ENCODE data around the gene RANBP1. TPM values are rescaled to one million over a fixed set of nuclear protein-coding genes. Genes with fewer than 3 reads are reported as not detected.

The RANBP1 gene
- total and polyA plus RNA-seq, 9 of the 15 experiments (the other 6 are each of a cell fraction or from before 2014, with no cell fraction given): 162 to 2,891 (median 1,289) TPM

DNA sequence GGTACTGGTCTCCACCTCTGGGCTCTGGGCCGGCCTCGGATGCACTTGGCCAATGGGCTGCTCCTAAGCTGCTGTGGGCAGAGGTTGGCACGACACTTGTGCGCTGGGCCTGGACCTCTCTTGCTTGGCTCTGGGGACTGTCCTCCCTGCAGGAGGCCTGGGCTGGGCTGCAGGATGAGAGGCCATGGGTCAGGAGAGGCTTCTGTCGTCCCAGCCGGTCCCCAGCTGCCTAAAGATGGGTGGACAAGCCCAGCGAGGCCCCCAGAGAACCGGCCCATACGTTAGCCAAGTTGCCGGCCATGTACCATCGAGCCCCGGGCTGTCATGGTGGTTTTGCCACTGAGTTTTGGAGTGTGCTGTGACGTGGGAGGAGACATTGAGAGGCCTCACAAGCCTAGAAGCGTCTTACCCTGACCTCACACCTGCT, 36.6 kb downstream of the RANBP1 start (continued):
- TF ChIP-seq, protein P1, sequence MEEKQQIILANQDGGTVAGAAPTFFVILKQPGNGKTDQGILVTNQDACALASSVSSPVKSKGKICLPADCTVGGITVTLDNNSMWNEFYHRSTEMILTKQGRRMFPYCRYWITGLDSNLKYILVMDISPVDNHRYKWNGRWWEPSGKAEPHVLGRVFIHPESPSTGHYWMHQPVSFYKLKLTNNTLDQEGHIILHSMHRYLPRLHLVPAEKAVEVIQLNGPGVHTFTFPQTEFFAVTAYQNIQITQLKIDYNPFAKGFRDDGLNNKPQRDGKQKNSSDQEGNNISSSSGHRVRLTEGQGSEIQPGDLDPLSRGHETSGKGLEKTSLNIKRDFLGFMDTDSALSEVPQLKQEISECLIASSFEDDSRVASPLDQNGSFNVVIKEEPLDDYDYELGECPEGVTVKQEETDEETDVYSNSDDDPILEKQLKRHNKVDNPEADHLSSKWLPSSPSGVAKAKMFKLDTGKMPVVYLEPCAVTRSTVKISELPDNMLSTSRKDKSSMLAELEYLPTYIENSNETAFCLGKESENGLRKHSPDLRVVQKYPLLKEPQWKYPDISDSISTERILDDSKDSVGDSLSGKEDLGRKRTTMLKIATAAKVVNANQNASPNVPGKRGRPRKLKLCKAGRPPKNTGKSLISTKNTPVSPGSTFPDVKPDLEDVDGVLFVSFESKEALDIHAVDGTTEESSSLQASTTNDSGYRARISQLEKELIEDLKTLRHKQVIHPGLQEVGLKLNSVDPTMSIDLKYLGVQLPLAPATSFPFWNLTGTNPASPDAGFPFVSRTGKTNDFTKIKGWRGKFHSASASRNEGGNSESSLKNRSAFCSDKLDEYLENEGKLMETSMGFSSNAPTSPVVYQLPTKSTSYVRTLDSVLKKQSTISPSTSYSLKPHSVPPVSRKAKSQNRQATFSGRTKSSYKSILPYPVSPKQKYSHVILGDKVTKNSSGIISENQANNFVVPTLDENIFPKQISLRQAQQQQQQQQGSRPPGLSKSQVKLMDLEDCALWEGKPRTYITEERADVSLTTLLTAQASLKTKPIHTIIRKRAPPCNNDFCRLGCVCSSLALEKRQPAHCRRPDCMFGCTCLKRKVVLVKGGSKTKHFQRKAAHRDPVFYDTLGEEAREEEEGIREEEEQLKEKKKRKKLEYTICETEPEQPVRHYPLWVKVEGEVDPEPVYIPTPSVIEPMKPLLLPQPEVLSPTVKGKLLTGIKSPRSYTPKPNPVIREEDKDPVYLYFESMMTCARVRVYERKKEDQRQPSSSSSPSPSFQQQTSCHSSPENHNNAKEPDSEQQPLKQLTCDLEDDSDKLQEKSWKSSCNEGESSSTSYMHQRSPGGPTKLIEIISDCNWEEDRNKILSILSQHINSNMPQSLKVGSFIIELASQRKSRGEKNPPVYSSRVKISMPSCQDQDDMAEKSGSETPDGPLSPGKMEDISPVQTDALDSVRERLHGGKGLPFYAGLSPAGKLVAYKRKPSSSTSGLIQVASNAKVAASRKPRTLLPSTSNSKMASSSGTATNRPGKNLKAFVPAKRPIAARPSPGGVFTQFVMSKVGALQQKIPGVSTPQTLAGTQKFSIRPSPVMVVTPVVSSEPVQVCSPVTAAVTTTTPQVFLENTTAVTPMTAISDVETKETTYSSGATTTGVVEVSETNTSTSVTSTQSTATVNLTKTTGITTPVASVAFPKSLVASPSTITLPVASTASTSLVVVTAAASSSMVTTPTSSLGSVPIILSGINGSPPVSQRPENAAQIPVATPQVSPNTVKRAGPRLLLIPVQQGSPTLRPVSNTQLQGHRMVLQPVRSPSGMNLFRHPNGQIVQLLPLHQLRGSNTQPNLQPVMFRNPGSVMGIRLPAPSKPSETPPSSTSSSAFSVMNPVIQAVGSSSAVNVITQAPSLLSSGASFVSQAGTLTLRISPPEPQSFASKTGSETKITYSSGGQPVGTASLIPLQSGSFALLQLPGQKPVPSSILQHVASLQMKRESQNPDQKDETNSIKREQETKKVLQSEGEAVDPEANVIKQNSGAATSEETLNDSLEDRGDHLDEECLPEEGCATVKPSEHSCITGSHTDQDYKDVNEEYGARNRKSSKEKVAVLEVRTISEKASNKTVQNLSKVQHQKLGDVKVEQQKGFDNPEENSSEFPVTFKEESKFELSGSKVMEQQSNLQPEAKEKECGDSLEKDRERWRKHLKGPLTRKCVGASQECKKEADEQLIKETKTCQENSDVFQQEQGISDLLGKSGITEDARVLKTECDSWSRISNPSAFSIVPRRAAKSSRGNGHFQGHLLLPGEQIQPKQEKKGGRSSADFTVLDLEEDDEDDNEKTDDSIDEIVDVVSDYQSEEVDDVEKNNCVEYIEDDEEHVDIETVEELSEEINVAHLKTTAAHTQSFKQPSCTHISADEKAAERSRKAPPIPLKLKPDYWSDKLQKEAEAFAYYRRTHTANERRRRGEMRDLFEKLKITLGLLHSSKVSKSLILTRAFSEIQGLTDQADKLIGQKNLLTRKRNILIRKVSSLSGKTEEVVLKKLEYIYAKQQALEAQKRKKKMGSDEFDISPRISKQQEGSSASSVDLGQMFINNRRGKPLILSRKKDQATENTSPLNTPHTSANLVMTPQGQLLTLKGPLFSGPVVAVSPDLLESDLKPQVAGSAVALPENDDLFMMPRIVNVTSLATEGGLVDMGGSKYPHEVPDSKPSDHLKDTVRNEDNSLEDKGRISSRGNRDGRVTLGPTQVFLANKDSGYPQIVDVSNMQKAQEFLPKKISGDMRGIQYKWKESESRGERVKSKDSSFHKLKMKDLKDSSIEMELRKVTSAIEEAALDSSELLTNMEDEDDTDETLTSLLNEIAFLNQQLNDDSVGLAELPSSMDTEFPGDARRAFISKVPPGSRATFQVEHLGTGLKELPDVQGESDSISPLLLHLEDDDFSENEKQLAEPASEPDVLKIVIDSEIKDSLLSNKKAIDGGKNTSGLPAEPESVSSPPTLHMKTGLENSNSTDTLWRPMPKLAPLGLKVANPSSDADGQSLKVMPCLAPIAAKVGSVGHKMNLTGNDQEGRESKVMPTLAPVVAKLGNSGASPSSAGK (IDR thresholded peaks at IDR 0.05): no peak
- TF ChIP-seq, protein P2, sequence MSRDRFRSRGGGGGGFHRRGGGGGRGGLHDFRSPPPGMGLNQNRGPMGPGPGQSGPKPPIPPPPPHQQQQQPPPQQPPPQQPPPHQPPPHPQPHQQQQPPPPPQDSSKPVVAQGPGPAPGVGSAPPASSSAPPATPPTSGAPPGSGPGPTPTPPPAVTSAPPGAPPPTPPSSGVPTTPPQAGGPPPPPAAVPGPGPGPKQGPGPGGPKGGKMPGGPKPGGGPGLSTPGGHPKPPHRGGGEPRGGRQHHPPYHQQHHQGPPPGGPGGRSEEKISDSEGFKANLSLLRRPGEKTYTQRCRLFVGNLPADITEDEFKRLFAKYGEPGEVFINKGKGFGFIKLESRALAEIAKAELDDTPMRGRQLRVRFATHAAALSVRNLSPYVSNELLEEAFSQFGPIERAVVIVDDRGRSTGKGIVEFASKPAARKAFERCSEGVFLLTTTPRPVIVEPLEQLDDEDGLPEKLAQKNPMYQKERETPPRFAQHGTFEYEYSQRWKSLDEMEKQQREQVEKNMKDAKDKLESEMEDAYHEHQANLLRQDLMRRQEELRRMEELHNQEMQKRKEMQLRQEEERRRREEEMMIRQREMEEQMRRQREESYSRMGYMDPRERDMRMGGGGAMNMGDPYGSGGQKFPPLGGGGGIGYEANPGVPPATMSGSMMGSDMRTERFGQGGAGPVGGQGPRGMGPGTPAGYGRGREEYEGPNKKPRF (IDR thresholded peaks at IDR 0.05; ENCODE audit: low read depth, low read length): no peak
- TF ChIP-seq, protein P3, sequence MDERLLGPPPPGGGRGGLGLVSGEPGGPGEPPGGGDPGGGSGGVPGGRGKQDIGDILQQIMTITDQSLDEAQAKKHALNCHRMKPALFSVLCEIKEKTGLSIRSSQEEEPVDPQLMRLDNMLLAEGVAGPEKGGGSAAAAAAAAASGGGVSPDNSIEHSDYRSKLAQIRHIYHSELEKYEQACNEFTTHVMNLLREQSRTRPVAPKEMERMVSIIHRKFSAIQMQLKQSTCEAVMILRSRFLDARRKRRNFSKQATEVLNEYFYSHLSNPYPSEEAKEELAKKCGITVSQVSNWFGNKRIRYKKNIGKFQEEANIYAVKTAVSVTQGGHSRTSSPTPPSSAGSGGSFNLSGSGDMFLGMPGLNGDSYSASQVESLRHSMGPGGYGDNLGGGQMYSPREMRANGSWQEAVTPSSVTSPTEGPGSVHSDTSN (CRISPR knock-in tag; IDR thresholded peaks at IDR 0.05; ENCODE audit: low read depth): no peak
- TF ChIP-seq, protein P3 (tag; conservative IDR thresholded peaks at IDR 0.05; ENCODE audit: low read depth): no peak
- 0 out of 2 replicates have a peak, but pooled peaks have one; percentile 50 for TF ChIP-seq PHB (CRISPR knock-in tag; IDR thresholded peaks at IDR 0.05)
- TF ChIP-seq, protein P4, sequence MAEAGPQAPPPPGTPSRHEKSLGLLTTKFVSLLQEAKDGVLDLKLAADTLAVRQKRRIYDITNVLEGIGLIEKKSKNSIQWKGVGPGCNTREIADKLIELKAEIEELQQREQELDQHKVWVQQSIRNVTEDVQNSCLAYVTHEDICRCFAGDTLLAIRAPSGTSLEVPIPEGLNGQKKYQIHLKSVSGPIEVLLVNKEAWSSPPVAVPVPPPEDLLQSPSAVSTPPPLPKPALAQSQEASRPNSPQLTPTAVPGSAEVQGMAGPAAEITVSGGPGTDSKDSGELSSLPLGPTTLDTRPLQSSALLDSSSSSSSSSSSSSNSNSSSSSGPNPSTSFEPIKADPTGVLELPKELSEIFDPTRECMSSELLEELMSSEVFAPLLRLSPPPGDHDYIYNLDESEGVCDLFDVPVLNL (CRISPR knock-in tag; IDR thresholded peaks at IDR 0.05; ENCODE audit: low read depth): 0 out of 2 replicates have a peak, but pooled peaks have one; percentile 71
- TF ChIP-seq, protein P5, sequence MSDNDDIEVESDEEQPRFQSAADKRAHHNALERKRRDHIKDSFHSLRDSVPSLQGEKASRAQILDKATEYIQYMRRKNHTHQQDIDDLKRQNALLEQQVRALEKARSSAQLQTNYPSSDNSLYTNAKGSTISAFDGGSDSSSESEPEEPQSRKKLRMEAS (CRISPR knock-in tag; IDR thresholded peaks at IDR 0.05): peak; percentile 55; the same call in 1 of the 2 replicates
- TF ChIP-seq, protein P6, sequence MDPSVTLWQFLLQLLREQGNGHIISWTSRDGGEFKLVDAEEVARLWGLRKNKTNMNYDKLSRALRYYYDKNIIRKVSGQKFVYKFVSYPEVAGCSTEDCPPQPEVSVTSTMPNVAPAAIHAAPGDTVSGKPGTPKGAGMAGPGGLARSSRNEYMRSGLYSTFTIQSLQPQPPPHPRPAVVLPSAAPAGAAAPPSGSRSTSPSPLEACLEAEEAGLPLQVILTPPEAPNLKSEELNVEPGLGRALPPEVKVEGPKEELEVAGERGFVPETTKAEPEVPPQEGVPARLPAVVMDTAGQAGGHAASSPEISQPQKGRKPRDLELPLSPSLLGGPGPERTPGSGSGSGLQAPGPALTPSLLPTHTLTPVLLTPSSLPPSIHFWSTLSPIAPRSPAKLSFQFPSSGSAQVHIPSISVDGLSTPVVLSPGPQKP (CRISPR knock-in tag; IDR thresholded peaks at IDR 0.05): peak; percentile 93

Measured in K562 (cell line).